Activated CD4-positive, alpha-beta T cell treated with anti-CD3 and anti-CD28 coated beads, Interleukin-2, Interleukin-4, amounts not matched to agents 100 ng/mL and 50 ng/mL, durations not matched to agents 16 hours and 8 hours (primary cell): Measurements from ENCODE around the gene POLR2J3.
"Not testable (repeated sequence)": the region's sequence is repeated elsewhere in the genome, so short reads cannot be mapped to it uniquely, and the experiment has no call there.

Source experiments
- DNase-seq: peaks from one replicate; pipeline ENCODE4 v3.0.0-alpha.2; 2020; ENCODE audit warnings: low spot score

POLR2J3 gene

DNA sequence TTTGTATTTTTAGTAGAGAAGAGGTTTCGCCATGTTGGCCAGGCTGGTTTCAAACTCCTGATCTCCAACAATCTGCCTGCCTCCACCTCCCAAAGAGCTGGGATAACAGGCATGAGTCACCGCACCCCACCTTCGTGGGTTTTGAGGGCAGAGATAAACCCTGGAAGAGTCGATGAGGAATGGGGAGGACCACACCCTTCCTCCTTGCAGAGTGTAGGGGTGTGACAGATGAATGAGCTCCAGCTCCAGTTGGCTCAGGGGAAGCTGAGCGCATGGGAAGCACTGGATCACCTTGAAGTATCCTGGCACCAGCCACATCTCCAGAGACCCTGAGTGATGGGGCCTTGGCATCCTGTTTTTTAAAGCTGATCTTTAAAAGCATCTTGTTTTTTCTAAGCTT lies 11.1 kb upstream of the POLR2J3 start:
- not testable (repeated sequence) for DNase-seq

DNA sequence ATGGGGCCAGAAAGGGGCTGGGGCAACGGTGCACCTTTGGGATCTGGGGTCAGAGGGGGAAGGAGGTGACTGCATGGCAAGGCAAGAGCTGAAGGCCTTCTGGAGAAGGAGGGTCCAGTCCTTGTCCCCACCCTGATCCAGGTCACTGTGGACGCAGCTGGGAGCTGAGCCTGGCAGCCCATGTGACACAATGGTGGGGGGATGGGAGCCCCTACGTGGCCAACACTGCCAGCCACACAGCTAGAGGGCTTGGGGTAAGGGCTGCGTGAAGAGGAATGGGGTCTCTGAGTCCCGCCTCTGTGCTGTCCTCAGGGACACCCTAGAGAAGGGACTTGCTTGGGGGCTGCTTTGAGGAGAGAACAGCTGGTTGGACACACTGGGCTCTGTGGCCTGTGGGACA lies 9.3 kb upstream of the POLR2J3 start:
- DNase-seq, result not testable (repeated sequence)

DNA sequence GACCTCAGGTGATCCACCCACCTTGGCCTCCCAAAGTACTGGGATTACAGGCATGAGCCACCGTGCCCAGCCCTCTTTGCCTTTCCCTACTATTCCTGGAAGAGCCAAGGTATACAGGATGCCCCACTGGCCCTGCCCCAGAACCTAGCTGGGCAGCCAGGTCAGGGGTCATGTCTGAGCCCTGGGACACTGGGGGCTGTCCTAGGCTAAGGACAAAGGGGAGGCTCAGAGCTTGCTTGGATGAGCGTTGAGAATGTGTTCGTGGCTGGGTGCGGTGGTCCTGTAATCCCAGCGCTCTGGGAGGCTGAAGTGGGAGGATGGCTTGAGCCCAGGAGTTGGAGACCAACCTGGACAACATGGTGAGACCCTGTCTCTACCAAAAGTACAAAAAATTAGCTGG lies 6.1 kb upstream of the POLR2J3 start:
- DNase-seq, result not testable (repeated sequence)

DNA sequence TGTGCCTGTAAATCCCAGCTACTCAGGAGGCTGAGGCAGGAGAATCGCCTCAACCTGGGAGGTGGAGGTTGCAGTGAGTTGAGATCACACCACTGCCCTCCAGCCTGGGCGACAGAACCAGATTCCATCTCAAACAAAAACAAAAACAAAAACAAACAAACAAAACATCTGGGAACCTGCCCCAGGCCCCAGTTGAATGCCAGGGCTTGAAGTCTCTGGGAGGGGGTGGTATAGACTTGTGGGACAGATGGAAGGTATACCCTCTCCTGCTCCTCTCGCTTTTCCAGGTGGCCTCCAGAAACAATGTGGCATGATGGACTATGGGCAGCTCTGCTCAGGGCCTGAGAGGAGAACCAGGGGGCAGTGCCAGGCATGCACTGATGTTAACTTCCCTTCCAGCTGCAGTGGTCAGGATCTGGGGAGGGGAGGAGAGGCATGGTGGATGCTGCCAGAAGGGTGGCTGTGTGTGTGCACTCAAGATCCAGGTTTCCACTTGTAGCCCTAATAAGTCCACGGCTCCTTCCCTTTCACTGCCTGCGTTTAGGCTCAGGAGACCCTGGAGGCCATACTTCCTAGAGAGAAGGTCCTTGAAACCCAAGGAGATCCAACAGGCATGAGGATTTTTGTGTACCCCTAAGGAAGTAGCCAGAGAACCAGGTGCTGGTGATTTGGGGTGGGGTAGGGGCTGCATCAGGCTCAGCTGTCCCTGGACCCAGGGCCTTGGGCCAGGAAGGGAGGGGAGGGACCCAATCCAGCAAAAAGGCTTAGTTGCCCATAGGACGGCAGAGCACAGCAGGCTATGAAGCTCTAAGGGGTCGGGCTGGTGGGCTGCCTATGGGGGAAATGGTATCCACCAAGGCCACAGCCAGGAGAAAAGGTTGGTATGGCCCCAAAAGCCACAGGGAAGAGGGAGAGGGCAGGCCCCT lies 5.2 kb upstream of the POLR2J3 start:
- not testable (repeated sequence) for DNase-seq

DNA sequence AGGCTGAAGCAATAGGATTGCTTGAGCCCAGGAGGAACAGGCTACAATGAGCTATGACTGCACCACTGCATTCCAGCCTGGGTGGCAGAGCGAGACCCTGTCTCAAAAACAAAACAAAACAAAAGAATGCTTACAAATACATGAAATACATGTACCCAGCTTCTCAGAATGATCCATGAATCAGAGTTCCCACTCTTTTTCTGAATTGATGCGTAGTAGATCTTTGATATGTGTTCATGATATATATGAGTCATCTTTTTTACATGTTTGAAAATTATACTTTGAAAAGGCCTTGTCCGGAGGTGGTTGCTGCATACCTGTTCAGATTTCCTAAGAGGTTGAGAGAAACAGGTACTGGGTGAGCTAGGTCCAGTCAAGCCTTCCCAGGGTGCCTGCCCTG lies 4.0 kb upstream of the POLR2J3 start:
- not testable (repeated sequence) for DNase-seq

DNA sequence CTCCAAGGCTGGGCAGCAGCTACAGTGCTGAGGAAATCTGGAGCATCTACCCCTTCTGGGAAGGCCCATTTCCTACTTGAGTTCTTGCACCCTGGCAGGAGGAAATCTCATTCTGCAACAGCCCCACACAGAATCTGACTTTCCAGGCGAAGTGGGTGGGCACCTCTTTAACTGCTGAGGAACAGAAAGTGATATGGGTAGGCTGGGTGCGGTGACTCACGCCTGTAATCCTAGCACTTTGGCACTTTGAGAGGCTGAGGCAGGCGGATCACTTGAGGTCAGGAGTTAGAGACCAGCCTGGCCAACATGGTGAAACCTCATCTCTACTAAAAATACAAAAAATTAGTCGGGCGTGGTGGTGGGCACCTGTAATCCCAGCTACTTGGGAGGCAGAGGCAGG lies 2.2 kb upstream of the POLR2J3 start:
- not testable (repeated sequence) for DNase-seq

DNA sequence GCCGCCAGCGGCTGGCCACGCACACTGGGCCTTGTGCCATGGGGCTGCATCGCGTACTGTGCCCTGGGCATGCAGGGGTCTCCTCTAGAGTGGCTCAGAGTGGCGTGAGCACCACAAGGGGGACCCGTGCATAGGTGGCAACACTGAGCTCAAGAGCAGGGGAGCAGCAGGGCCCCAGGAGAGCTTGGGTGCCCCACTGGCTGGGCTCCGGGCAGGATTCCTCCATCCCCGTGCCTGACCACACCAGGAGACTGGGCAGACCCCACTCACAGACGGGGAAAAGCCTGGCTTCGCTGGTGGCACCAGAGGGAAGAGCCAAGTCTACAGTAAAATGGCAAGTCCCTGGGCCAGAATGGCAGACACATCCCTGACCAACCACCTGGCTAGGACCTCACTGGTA lies 3.8 kb downstream of the POLR2J3 start:
- DNase-seq, result not testable (repeated sequence)

DNA sequence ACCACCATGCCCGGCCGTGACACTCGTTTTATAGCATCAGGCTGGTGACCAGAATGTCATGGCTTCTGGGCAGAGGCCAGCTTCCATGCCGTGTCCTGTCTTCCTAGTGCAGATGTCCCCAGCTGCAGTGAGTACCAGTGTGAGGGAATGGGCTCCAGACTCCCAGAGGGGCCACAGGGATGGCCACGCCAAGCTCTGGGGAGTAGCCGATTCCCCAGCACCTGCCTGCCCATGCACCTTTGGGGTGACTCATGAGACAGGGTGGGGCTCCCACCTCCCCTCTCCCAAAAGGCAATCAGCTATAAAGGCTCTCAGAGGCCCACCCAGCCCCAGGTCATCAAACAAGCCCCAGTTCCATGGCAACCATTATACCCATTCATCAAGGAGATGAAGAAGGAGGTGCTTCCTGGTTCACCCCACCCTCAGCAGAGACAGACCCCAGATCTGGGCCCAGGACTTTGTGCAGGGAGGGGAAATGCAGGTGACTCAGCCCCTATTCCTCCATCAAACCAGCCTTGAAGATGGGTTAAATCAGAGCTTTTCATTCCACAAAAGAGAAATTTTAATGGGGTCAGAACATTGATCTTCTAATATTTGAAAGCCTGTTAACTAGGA lies 21.5 kb downstream of the POLR2J3 start, which contains the start of gene SPDYE2:
SPDYE2 (plus strand) TSS at position 419 of the 615 bp plus-strand sequence. CDS start 2,030 bp downstream, outside the sequence.
- DNase-seq, result not testable (repeated sequence)

DNA sequence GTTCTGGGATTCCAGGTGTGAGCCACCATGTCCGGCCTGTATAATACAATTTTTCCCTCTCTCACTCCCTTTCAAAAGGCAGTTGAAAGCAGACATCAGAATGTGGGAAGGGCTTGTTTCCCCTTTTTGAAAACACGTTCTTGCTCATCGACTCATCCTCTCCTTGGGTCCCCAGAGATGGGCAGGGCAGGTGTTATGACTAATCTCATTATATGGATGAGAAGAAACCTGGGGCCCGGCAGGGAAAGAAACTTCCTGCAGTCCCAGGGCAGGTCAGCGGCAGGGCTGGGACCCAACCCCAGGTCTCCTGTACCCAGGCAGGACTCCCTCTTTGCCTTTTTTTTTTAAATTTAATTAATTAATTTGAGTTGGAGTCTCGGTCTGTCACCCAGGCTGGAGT lies 26.0 kb downstream of the POLR2J3 start:
- not testable (repeated sequence) for DNase-seq

DNA sequence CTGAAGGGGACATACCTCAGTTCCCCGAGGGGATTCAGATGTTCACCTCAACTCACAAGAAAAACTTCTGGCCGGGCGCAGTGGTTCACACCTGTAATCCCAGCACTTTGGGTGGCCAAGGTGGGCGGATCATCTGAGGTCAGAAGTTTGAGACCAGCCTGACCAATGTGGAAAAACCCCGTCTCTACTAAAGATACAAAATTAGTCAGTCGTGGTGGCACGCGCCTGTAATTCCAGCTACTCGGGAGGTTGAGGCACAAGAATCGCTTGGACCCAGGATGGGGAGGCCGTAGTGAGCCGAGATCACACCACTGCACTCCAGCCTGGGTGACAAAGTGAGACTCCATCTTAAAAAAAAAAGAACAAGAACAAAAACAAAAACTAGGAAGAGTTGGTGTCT lies 27.1 kb downstream of the POLR2J3 start:
- not testable (repeated sequence) for DNase-seq

DNA sequence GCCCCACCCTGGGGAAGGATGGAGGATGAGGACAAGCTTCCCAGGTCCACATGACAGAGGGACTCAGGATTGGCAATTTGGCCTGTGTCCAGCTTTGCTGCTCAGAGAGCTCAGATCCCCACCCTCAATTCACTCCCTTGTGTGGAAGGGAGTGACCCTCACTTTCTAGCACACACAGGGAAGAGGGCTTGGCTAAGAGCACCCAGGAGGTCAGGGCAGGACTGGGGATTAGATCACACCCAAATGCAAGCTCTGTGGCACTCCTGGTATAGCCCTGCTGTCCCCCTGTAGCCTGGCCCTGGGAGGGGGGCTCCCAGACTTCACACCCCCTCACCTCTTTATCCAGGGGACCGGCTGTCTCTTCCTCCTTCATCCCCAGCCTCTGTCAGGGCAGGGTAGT lies 28.0 kb downstream of the POLR2J3 start:
- DNase-seq, result not testable (repeated sequence)

DNA sequence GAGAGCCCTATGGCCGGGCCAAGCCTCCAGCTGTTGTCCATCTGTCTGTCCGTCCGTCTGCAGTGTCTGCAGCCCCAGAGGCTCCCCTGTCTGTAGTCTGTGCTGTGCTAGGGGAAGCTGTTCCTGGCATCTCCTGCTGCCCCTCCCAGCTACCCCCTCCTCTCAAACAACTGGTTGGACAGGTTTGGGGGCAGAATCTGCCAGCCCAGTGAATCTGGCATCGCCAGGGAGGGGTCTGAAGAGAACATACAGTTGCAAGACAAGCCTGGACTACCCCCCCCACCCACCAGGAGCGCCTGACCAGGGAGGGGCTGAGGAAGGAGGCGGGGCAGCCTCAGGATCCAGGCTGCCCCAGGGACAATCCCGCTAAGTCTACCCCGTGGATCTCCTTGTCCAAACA lies 28.8 kb downstream of the POLR2J3 start, which contains the start of gene UPK3BL2:
UPK3BL2 (minus strand) TSS at position 101 of the 400 bp plus-strand sequence; CDS start at position 41, 60 bp downstream.
- DNase-seq, result not testable (repeated sequence)

DNA sequence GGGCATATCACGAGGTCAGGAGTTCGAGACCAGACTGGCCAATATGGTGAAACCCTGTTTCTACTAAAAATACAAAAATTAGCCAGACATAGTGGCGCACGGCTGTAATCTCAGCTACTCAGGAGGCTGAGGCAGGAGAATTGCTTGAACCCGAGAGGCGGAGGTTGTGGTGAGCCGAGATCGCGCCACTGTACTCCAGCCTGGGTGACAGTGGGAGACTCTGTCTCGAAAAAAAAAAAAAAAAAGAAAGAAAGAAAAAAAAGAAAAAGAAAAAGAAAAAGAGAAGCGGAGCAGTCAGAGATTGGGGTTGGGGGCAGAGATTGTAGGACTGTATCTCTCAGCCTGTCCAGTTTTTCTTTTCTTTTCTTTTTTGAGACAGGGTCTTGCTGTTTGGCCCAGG lies 29.6 kb downstream of the POLR2J3 start:
- DNase-seq, result not testable (repeated sequence)

DNA sequence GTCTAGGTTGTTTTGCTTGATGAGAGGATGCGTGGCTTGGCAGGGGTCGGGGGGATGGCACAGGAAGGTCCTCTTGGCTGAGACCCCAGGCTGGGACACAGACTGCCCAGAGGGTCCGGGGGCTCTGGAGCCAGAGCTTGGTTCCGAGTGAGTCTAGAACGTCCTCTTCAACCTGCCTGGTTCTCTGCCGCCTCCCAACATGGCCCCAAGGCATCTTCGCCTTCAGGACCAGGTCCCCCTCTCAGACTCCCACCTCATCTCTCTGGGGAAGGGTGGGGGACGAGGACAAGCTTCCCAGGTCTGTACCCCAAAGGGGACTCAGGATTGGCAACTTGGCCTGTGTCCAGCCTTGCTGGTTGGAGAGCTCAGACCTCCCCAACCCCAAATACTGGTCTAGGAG lies 30.3 kb downstream of the POLR2J3 start:
- DNase-seq, result not testable (repeated sequence)

DNA sequence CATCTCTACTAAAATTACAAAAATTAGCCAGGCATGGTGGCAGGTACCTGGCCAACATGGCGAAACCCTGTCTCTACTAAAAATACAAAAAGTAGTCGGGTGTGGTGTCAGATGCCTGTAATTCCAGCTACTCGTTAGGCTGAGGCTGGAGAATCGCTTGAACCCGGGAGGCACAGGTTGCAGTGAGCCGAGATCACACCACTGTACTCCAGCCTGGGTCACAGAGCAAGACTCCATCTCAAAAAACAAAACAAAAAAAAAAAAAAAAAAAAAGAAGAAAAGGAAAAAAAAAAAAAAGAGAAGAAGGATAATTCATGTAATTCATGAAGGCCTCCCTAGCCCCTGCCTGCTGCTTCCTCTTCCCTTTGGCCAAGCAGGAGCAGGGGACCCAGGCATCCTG lies 31.8 kb downstream of the POLR2J3 start:
- DNase-seq, result not testable (repeated sequence)

DNA sequence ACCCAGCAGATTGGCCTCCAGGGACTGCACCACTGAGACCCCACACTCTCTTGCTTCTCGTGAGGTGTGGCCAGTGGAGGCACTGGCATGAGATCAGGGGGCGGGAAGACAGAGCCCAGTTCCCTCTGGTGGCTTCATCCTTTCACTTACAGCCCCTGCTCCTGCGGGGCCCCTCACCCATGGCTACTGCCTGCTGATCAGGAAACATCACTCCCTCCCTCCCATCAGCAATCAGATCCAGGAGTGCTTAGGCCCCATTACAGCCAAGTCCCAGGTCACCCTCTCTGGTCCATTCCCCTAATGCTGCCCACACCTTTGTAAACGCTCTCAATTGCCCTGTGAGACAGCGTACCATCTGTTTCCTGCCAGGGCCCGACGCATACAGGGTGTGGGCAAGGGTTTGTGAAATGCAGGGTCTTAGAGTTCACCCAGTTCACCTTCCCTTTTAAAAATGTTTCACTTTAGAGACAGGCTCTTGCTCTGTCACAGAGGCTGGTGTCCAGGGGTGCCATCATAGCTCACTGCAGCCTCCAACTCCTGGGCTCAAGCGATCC lies 37.2 kb downstream of the POLR2J3 start:
- not testable (repeated sequence) for DNase-seq

DNA sequence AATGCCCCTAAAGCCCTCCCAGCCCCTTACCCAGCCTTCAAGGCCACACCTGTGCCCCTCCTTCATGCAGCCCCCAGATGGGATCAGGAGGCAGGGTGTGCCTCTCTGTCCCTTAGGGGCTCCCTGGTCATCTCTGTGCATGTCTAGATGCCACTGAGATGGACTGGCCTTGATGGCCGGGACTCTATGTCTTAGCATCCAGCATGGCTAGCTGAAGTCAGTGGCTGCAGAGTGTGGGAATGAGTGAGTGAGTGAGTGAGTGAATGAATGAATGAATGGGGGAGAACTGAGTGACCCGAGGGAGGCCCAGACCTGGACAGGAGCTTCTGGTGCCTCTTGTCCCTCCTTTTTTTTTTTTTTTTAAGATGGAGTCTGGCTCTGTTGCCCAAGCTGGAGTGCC lies 40.3 kb downstream of the POLR2J3 start:
- not testable (repeated sequence) for DNase-seq

DNA sequence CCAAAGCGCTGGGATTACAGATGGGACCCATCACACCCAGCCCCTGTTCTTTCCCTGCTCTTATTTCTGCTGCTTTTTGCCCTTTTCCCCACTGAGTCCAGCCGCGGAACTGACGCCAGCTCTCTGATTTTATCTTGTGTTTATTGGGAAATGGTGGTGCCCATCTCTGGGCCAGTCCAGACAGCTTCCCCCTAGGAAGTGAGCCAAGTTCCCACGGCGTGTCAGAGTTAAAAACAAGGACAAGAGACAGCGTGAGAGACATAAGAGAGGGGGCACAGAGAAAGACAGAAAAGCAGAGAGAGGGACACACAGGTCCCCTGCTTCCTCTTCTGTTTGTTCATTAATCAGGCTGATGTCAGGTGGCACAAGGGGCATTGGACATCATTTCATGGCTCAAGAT lies 40.8 kb downstream of the POLR2J3 start:
- DNase-seq, result not testable (repeated sequence)

DNA sequence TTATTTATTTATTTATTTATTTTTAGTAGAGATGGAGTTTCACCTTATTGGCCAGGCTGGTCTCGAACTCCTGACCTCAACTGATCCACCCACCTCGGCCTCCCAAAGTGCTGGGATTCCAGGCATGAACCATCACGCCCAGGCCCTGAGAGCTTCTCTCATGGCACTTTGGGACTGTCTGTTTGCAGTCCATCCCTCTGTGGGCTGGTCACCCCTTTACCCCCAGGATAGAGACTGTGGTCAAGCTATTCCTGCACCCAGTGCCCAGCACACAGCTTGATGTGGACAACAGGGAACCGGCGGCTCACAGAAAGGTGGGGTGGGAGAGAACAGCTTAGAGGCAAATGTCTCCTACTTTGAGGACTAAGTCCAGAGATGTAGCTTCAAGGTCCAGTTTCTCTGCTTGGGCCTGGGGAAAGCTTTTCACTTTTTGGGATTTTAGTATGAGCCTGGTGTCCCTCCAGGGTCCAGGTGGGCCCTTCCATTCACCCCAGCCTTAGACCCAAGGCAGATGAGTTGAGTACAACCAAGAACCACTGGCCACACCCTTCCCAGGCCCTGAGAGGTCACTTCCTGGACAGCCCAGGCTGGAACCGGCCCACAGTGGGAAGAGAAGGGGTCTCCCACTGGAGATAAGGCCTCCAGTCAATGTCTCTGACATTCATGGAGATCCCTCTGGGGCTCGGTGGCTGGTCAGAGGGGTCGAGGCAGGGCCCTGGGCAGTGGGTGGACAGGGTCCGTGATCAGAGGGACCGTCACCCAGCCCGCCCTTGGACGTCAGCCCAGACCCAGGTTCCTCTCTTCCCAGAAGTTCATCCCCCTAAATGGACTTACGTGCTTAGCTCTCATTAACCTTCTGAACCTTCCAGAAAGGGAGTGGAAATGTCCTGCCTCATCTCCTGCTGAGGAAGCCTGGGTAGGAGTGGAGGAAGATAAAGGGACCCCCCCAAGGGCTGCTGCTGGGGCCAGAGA lies 44.3 kb downstream of the POLR2J3 start:
- not testable (repeated sequence) for DNase-seq

DNA sequence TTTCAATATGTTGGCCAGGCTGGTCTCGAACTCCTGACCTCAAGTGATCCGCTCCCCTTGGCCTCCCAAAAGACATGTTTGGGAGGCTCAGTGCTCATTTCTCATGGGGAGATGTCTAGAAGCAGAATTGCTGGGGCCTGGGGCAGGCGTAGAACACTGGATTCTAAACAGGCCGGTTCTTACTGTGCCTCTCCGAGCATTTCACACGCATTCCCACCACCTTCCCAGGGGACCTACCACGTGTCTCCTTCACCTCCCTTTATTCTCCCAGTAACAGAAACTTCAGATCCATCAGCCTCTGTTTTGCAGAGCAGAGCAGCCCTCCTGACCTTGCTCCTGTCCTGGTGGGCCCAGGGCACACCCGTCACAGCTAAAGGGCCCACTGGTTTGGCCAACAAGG lies 45.2 kb downstream of the POLR2J3 start:
- not testable (repeated sequence) for DNase-seq

DNA sequence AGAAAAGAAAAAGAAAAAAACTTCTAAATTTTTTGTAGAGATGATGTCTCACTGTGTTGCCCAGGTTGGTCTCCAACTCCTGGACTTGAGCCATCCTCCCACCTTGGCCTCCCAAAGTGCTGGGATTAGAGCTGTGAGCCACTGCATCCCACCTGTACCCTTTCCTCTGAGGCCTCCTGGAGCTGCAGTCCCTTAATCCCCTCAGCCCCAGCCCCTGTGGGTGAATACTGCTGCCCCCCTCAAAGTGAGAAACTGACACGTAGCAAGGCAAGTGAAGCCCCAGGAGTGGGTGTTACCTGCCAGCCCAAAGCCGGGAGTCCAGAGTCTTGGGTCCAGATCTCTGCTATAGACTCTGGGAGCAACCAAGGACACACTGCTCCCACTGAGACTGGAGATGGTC lies 47.6 kb downstream of the POLR2J3 start:
- not testable (repeated sequence) for DNase-seq
